Coronary artery (tissue), 2 donors: ENCODE results near the gene OBSCN.

Source experiments
- DNase-seq: peaks from one replicate; pipeline ENCODE4 v3.0.0-alpha.2; 2017; ENCODE audit warnings: low spot score
- H3K27ac ChIP-seq, 2 donors: fragments of 200-600 bp; sonication (generic); one replicate each; pipeline ENCODE4 v1.5.1; 2016 to 2019
- H3K4me3 ChIP-seq: fragments of 200-600 bp; sonication (generic); 2 replicates; pipeline ENCODE4 v1.5.1; 2016; ENCODE audit warnings: mild to moderate bottlenecking, moderate library complexity
- CTCF ChIP-seq: fragments of 200-600 bp; sonication (generic); IDR thresholded peaks from one replicate; pipeline ENCODE4 v1.5.1; 2019; ENCODE audit warnings: antibody characterized with exemption

Gene OBSCN

GRCh38 chr1:228358764-228359612 lies 151.1 kb downstream of the OBSCN start:
- Histone ChIP-seq H3K27ac (no peak overlapping the region), H3K4me3 (no peak overlapping the region)
- DNase-seq: no peak
- TF ChIP-seq CTCF: no peak

GRCh38 chr1:228359613-228360532 lies 152.0 kb downstream of the OBSCN start:
- TF ChIP-seq CTCF: no peak
- no peak for DNase-seq
- Histone ChIP-seq H3K27ac (no peak overlapping the region), H3K4me3 (no peak overlapping the region)

GRCh38 chr1:228360533-228361313 lies 152.9 kb downstream of the OBSCN start:
- Histone ChIP-seq H3K27ac (no peak overlapping the region), H3K4me3 (no peak overlapping the region)
- DNase-seq: no peak
- no peak for TF ChIP-seq CTCF

GRCh38 chr1:228361314-228362140 lies 153.7 kb downstream of the OBSCN start:
- H3K27ac ChIP-seq: no peak overlapping the region
- TF ChIP-seq CTCF: no peak
- DNase-seq: no peak
- no peak overlapping the region for H3K4me3 ChIP-seq

- TF ChIP-seq CTCF: no peak
- Histone ChIP-seq H3K4me3 (no peak overlapping the region), H3K27ac (no peak overlapping the region)
- DNase-seq: no peak
Observed at GRCh38 chr1:228362141-228362883, 154.5 kb downstream of the OBSCN start.
